Panc1 (cell line): ENCODE data around the gene AFG1L.

ENCODE experiments used
- POLR2AphosphoS5 ChIP-seq: IDR thresholded peaks from 2 replicates; pipeline ENCODE4 v1.6.1; 2012; ENCODE audit warnings: mild to moderate bottlenecking, low read depth, low read length, moderate library complexity
- TCF7L2 ChIP-seq: IDR thresholded peaks from 2 replicates; pipeline ENCODE4 v1.6.1; 2011; ENCODE audit warnings: mild to moderate bottlenecking, low read depth, low read length, inconsistent platforms
- TF ChIP-seq, protein P1 (sequence below): fragments of 450-650 bp; IDR thresholded peaks from 2 replicates; pipeline ENCODE4 v1.5.1; 2017; ENCODE audit warnings: mild to moderate bottlenecking

DNA sequence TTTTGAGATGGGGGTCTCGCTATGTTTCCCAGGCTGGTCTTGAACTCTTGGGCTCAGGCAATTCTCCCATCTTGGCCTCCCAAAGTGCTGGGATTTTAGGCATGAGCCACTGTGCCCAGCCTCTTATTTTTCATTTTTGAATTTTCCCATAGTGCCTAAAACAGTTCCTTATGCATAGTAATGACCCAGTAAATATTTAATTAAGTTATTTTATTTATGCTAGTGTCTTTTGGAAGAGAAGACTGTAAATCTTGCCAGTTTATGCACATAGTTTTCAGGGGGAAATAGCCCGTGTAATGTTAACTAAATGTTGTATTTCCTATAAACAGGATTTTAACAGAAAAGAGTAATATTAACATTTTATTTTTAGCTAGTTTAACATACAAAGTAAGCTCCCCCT, 60.3 kb downstream of the AFG1L start:
- TF ChIP-seq, protein P1, sequence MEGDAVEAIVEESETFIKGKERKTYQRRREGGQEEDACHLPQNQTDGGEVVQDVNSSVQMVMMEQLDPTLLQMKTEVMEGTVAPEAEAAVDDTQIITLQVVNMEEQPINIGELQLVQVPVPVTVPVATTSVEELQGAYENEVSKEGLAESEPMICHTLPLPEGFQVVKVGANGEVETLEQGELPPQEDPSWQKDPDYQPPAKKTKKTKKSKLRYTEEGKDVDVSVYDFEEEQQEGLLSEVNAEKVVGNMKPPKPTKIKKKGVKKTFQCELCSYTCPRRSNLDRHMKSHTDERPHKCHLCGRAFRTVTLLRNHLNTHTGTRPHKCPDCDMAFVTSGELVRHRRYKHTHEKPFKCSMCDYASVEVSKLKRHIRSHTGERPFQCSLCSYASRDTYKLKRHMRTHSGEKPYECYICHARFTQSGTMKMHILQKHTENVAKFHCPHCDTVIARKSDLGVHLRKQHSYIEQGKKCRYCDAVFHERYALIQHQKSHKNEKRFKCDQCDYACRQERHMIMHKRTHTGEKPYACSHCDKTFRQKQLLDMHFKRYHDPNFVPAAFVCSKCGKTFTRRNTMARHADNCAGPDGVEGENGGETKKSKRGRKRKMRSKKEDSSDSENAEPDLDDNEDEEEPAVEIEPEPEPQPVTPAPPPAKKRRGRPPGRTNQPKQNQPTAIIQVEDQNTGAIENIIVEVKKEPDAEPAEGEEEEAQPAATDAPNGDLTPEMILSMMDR: no peak
- no peak for TF ChIP-seq TCF7L2
- no peak for TF ChIP-seq POLR2AphosphoS5
